Liver (tissue), 9 donors: Measurements from ENCODE around the gene ROR1. TPM values are rescaled to one million over a fixed set of nuclear protein-coding genes. Genes with fewer than 3 reads are reported as not detected.

Source experiments
- DNase-seq: peaks from one replicate; pipeline ENCODE4 v3.0.0-alpha.2; 2017; ENCODE audit warnings: low spot score
- H3K27ac ChIP-seq, 2 donors: one replicate each; pipeline ENCODE4 v1.7.0; 2013; ENCODE audit warnings: inconsistent platforms in 2 of 2, low read length in 2 of 2, control low read depth in 1 of 2, low read depth in 1 of 2, mild to moderate bottlenecking in 1 of 2
- H3K27me3 ChIP-seq, 4 donors: one replicate each; pipeline versions ENCODE4 v1.6.1 to v1.7.0; 2013; ENCODE audit warnings: low read length in 3 of 4, inconsistent platforms in 1 of 4, mild to moderate bottlenecking in 1 of 4, moderate library complexity in 1 of 4; ENCODE audit not compliant: control insufficient read depth in 4 of 4, insufficient read depth in 4 of 4
- H3K36me3 ChIP-seq, 4 donors: one replicate each; pipeline versions ENCODE4 v1.6.1 to v1.7.0; 2013; ENCODE audit warnings: low read length in 3 of 4, mild to moderate bottlenecking in 3 of 4, low read depth in 1 of 4, moderate library complexity in 1 of 4; ENCODE audit not compliant: control insufficient read depth in 4 of 4, insufficient read depth in 3 of 4
- H3K4me1 ChIP-seq, 4 donors: one replicate each; pipeline versions ENCODE4 v1.6.1 to v1.7.0; 2013; ENCODE audit warnings: low read length in 3 of 4, mild to moderate bottlenecking in 3 of 4, moderate library complexity in 1 of 4; ENCODE audit not compliant: control insufficient read depth in 4 of 4, insufficient read depth in 4 of 4
- H3K4me3 ChIP-seq, 3 donors: one replicate each; pipeline versions ENCODE4 v1.6.1 to v1.7.0; 2013; ENCODE audit warnings: low read length in 3 of 3, control low read depth in 1 of 3, low read depth in 1 of 3, mild to moderate bottlenecking in 1 of 3
- H3K9ac ChIP-seq, 2 donors: one replicate each; pipeline ENCODE4 v1.7.0; 2013; ENCODE audit warnings: low read length in 2 of 2, mild to moderate bottlenecking in 2 of 2, moderate library complexity in 2 of 2, control low read depth in 1 of 2, low read depth in 1 of 2
- H3K9me3 ChIP-seq, 4 donors: one replicate each; pipeline versions ENCODE4 v1.6.1 to v1.7.0; 2013; ENCODE audit warnings: low read length in 3 of 4; ENCODE audit not compliant: control insufficient read depth in 4 of 4
- GABPA ChIP-seq, 2 donors: IDR thresholded peaks in 1 of 2; conservative IDR thresholded peaks in 1 of 2; 2 replicates each; pipeline ENCODE4 v1.6.1; 2016; ENCODE audit warnings: antibody characterized with exemption in 2 of 2, mild to moderate bottlenecking in 1 of 2, moderate library complexity in 1 of 2
- HNF4G ChIP-seq: IDR thresholded peaks from 2 replicates; pipeline ENCODE4 v1.6.1; 2016; ENCODE audit warnings: antibody characterized with exemption
- RAD21 ChIP-seq, 2 donors: IDR thresholded peaks; 2 replicates each; pipeline ENCODE4 v1.6.1; 2016; ENCODE audit warnings: antibody characterized with exemption in 2 of 2, mild to moderate bottlenecking in 2 of 2
- RXRA ChIP-seq, 2 donors: IDR thresholded peaks; 2 replicates each; pipeline ENCODE4 v1.6.1; 2017 to 2018; ENCODE audit warnings: antibody characterized with exemption in 2 of 2, mild to moderate bottlenecking in 1 of 2
- SP1 ChIP-seq: IDR thresholded peaks from 2 replicates; pipeline ENCODE4 v1.6.1; 2018; ENCODE audit warnings: antibody characterized with exemption, mild to moderate bottlenecking
- YY1 ChIP-seq: IDR thresholded peaks from 2 replicates; pipeline ENCODE4 v1.6.1; 2016; ENCODE audit warnings: antibody characterized with exemption, mild to moderate bottlenecking
- ZBTB33 ChIP-seq: IDR thresholded peaks from 2 replicates; pipeline ENCODE4 v1.6.1; 2016; ENCODE audit warnings: antibody characterized with exemption
- WGBS: extraction: QIAGEN DNeasy Blood & Tissue Kit; methylation state at CpG from one replicate; pipeline ENCODE4 v1.1.7; 2013; 5-methylcytosine and 5-hydroxymethylcytosine counted together
- polyA plus RNA-seq, 2 donors: library from polyadenylated mRNA; stranded (reverse) in 1 of 2; unstranded in 1 of 2; fragments of 200-250 nt in 1 of 2; fragments of >200 nt in 1 of 2; fragmentation: Nextera tagmentation in 1 of 2; extraction: Ambion mirVana in 1 of 2; gene quantifications; one replicate each; pipeline versions ENCODE4 v1.2.1 to v1.2.3, GENCODE V29; 2013 to 2015
- total RNA-seq, 2 donors: library from RNA; depleted of rRNA; stranded (reverse); fragments of >200 nt; gene quantifications; one replicate each; pipeline ENCODE4 v1.2.3, GENCODE V29; 2014
- TF ChIP-seq, protein P1 (sequence below): fragments of 150-350 bp; IDR thresholded peaks from 2 replicates; pipeline ENCODE4 v1.5.1; 2017; ENCODE audit warnings: improper control_type of control experiment, low read depth, low read length; ENCODE audit not compliant: missing input control
- TF ChIP-seq, protein P2 (sequence below): IDR thresholded peaks from 2 replicates; pipeline ENCODE4 v1.6.1; 2016; ENCODE audit warnings: antibody characterized with exemption, mild to moderate bottlenecking
- TF ChIP-seq, protein P3 (sequence below): IDR thresholded peaks from 2 replicates; pipeline ENCODE4 v1.6.1; 2016; ENCODE audit warnings: antibody characterized with exemption
- donor health status: healthy.
- donor health status: healthy.
- donor health status: healthy.
- donor health status: healthy.
- donor health status: healthy.

Gene ROR1
- total and polyA plus RNA-seq, 4 donors, result 0.15 to 0.98 (median 0.37) TPM

DNA sequence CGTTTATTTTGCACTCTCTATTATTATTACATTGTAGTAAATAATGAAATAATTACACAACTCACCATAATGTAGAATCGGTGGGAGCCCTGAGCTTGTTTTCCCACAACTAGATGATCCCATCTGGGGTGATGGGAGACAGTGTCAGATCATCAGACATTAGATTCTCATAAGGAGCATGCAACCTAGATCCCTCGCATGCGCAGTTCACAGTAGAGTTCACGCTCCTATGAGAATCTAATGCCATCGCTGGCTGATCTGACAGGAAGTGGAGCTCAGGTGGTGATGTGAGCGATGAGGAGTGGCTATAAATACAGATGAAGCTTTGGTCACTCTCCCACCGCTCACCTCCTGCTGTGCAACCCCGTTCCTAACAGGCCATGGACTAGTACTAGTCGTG lies 112.1 kb downstream of the ROR1 start:
- Histone ChIP-seq H3K9ac (no peak overlapping the region), H3K9me3 (no peaks in the 10 kb centered on the region), H3K27me3 (no peaks in the 10 kb centered on the region), H3K36me3 (no peaks in the 10 kb centered on the region), H3K4me1 (no peaks in the 10 kb centered on the region), H3K4me3 (no peak overlapping the region), H3K27ac (no peak overlapping the region)
- DNase-seq, result no peak
- TF ChIP-seq GABPA (IDR thresholded peaks at IDR 0.05 in 1 of 2, conservative IDR thresholded peaks at IDR 0.05 in 1 of 2) (no peak), ZBTB33 (no peak), SP1 (no peak), YY1 (no peak), RXRA (IDR thresholded peaks at IDR 0.05) (no peak), RAD21 (IDR thresholded peaks at IDR 0.05) (no peak)
- TF ChIP-seq, protein P1, sequence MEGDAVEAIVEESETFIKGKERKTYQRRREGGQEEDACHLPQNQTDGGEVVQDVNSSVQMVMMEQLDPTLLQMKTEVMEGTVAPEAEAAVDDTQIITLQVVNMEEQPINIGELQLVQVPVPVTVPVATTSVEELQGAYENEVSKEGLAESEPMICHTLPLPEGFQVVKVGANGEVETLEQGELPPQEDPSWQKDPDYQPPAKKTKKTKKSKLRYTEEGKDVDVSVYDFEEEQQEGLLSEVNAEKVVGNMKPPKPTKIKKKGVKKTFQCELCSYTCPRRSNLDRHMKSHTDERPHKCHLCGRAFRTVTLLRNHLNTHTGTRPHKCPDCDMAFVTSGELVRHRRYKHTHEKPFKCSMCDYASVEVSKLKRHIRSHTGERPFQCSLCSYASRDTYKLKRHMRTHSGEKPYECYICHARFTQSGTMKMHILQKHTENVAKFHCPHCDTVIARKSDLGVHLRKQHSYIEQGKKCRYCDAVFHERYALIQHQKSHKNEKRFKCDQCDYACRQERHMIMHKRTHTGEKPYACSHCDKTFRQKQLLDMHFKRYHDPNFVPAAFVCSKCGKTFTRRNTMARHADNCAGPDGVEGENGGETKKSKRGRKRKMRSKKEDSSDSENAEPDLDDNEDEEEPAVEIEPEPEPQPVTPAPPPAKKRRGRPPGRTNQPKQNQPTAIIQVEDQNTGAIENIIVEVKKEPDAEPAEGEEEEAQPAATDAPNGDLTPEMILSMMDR, result no peak
- TF ChIP-seq, protein P2, sequence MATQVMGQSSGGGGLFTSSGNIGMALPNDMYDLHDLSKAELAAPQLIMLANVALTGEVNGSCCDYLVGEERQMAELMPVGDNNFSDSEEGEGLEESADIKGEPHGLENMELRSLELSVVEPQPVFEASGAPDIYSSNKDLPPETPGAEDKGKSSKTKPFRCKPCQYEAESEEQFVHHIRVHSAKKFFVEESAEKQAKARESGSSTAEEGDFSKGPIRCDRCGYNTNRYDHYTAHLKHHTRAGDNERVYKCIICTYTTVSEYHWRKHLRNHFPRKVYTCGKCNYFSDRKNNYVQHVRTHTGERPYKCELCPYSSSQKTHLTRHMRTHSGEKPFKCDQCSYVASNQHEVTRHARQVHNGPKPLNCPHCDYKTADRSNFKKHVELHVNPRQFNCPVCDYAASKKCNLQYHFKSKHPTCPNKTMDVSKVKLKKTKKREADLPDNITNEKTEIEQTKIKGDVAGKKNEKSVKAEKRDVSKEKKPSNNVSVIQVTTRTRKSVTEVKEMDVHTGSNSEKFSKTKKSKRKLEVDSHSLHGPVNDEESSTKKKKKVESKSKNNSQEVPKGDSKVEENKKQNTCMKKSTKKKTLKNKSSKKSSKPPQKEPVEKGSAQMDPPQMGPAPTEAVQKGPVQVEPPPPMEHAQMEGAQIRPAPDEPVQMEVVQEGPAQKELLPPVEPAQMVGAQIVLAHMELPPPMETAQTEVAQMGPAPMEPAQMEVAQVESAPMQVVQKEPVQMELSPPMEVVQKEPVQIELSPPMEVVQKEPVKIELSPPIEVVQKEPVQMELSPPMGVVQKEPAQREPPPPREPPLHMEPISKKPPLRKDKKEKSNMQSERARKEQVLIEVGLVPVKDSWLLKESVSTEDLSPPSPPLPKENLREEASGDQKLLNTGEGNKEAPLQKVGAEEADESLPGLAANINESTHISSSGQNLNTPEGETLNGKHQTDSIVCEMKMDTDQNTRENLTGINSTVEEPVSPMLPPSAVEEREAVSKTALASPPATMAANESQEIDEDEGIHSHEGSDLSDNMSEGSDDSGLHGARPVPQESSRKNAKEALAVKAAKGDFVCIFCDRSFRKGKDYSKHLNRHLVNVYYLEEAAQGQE, result no peak
- 94% methylated on average over 10 of the region's 10 CpGs for WGBS

- Histone ChIP-seq H3K4me3 (no peak overlapping the region), H3K9ac (no peak overlapping the region), H3K36me3 (no peaks in the 10 kb centered on the region), H3K27me3 (no peaks in the 10 kb centered on the region), H3K27ac (no peak overlapping the region), H3K9me3 (no peaks in the 10 kb centered on the region), H3K4me1 (no peaks in the 10 kb centered on the region)
- WGBS, result 92% methylated on average over 3 of the region's 3 CpGs
- no peak for DNase-seq
- TF ChIP-seq, protein P1, result no peak
- TF ChIP-seq RXRA (IDR thresholded peaks at IDR 0.05) (no peak), HNF4G (no peak), YY1 (no peak)
- TF ChIP-seq, protein P3, sequence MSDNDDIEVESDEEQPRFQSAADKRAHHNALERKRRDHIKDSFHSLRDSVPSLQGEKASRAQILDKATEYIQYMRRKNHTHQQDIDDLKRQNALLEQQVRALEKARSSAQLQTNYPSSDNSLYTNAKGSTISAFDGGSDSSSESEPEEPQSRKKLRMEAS, result no peak
Observed at GRCh38 chr1:63886340-63886739, 112.5 kb downstream of the ROR1 start.
